ENCODE measurements around the gene NUP210L.
A peak's percentile ranks its signal among the peaks of the same experiment; 100 is the strongest.
"Not testable (repeated sequence)": the region's sequence is repeated elsewhere in the genome, so short reads cannot be mapped to it uniquely, and the experiment has no call there.

The NUP210L gene

GRCh38 chr1:154157520-154158306 lies 2.8 kb upstream of the NUP210L start:
- in situ Hi-C loops (cut with HindIII; ENCODE audit: low sequenced_read_pairs), result no loop called here
- no peak for TF ChIP-seq CTCF (IDR thresholded peaks at IDR 0.05; ENCODE audit: low read depth, low read length)
- no peak overlapping the region for H3K4me3 ChIP-seq (ENCODE audit: low read depth, low read length)
- no peak for DNase-seq (ENCODE audit: low read depth, low spot score)

DNA sequence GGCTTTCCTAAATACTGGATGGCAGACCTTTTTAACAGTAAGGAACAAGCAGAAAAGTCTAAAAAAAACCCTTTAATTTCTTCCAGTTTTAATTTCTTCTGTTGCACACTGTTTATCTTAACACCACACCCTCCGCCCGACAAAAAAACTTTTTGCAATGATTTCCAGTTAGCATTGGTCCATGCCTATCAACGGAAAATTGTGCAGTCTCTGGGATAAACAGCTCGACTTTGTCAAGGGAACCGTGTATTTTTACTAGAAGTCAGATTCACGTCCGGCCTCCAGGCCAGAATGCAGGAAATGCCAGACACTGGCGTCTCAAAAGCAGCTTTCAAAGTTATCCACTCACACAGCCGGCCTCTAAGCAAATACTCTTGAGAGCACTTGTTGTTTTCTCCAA lies 378 bp upstream of the NUP210L start:
- no peak overlapping the region for H3K4me3 ChIP-seq (ENCODE audit: low read depth, low read length)
- in situ Hi-C loops (cut with HindIII; ENCODE audit: low sequenced_read_pairs), result no loop called here
- peak; percentile 34 for DNase-seq (ENCODE audit: low read depth, low spot score)
- TF ChIP-seq CTCF (IDR thresholded peaks at IDR 0.05; ENCODE audit: low read depth, low read length), result no peak

GRCh38 chr1:154154053-154154452 lies 820 bp downstream of the NUP210L start:
- in situ Hi-C loops (cut with HindIII; ENCODE audit: low sequenced_read_pairs), result no loop called here
- no peak overlapping the region for H3K4me3 ChIP-seq (ENCODE audit: low read depth, low read length)
- no peak for TF ChIP-seq CTCF (IDR thresholded peaks at IDR 0.05; ENCODE audit: low read depth, low read length)
- DNase-seq (ENCODE audit: low read depth, low spot score), result no peak

GRCh38 chr1:154151311-154151710 lies 3.6 kb downstream of the NUP210L start:
- DNase-seq (ENCODE audit: low read depth, low spot score), result peak; percentile 40
- no peak overlapping the region for H3K4me3 ChIP-seq (ENCODE audit: low read depth, low read length)
- TF ChIP-seq CTCF (IDR thresholded peaks at IDR 0.05; ENCODE audit: low read depth, low read length), result no peak
- in situ Hi-C loops (cut with HindIII; ENCODE audit: low sequenced_read_pairs), result no loop called here

- in situ Hi-C loops (cut with HindIII; ENCODE audit: low sequenced_read_pairs), result no loop called here
- H3K4me3 ChIP-seq (ENCODE audit: low read depth, low read length), result no peak overlapping the region
- TF ChIP-seq CTCF (IDR thresholded peaks at IDR 0.05; ENCODE audit: low read depth, low read length), result no peak
- DNase-seq (ENCODE audit: low read depth, low spot score), result no peak
These were observed 6.1 kb downstream of the NUP210L start for GRCh38 chr1:154148807-154149206.

- H3K4me3 ChIP-seq (ENCODE audit: low read depth, low read length); in situ Hi-C loops (cut with HindIII; ENCODE audit: low sequenced_read_pairs); DNase-seq (ENCODE audit: low read depth, low spot score): not testable (repeated sequence)
These were observed 7.4 kb downstream of the NUP210L start for GRCh38 chr1:154147505-154147904.

- TF ChIP-seq CTCF (IDR thresholded peaks at IDR 0.05; ENCODE audit: low read depth, low read length), result peak; percentile 43
- no peak overlapping the region for H3K4me3 ChIP-seq (ENCODE audit: low read depth, low read length)
- no peak for DNase-seq (ENCODE audit: low read depth, low spot score)
- in situ Hi-C loops (cut with HindIII; ENCODE audit: low sequenced_read_pairs), result no loop called here
These were observed 8.9 kb downstream of the NUP210L start for GRCh38 chr1:154145986-154146385.

Measured in astrocyte of the spinal cord (primary cell).